Neural progenitor cell (in vitro differentiated cells): ENCODE measurements around the gene PM20D2. TPM values are rescaled to one million over a fixed set of nuclear protein-coding genes. Genes with fewer than 3 reads are reported as not detected.

Experiments
- DNase-seq: peaks from one replicate; pipeline ENCODE4 v3.0.0-alpha.2; 2016; ENCODE audit warnings: low spot score
- H2AFZ ChIP-seq: fragments of 200-600 bp; sonication (generic); replicated peaks from 2 replicates; pipeline ENCODE4 v1.6.1; 2016; ENCODE audit warnings: antibody characterized with exemption
- H3F3A ChIP-seq: fragments of 200-600 bp; sonication (generic); 2 replicates; pipeline ENCODE4 v1.6.1; 2016; ENCODE audit warnings: antibody characterized with exemption, low read depth
- H3K27ac ChIP-seq: fragments of 200-600 bp; sonication (generic); 2 replicates; pipeline ENCODE4 v1.5.1; 2016; ENCODE audit warnings: mild to moderate bottlenecking
- H3K27me3 ChIP-seq: fragments of 200-600 bp; sonication (generic); 2 replicates; pipeline ENCODE4 v1.6.1; 2016; ENCODE audit warnings: mild to moderate bottlenecking, moderate library complexity
- H3K36me3 ChIP-seq: fragments of 200-600 bp; sonication (generic); 2 replicates; pipeline ENCODE4 v1.5.1; 2016
- H3K4me1 ChIP-seq: fragments of 200-600 bp; sonication (generic); 2 replicates; pipeline ENCODE4 v1.6.1; 2016; ENCODE audit warnings: mixed run types
- H3K4me2 ChIP-seq: fragments of 200-600 bp; sonication (generic); 2 replicates; pipeline ENCODE4 v1.6.1; 2016
- H3K4me3 ChIP-seq: fragments of 200-600 bp; sonication (generic); 2 replicates; pipeline ENCODE4 v1.5.1; 2016
- H3K79me2 ChIP-seq: fragments of 200-600 bp; sonication (generic); 2 replicates; pipeline ENCODE4 v1.6.1; 2016; ENCODE audit warnings: low read depth
- H3K9ac ChIP-seq: fragments of 200-600 bp; sonication (generic); 2 replicates; pipeline ENCODE4 v1.6.1; 2016
- H3K9me3 ChIP-seq: fragments of 200-600 bp; sonication (generic); 2 replicates; pipeline ENCODE4 v1.5.1; 2016; ENCODE audit warnings: low read depth
- H4K20me1 ChIP-seq: fragments of 200-600 bp; sonication (generic); 2 replicates; pipeline ENCODE4 v1.6.1; 2016; ENCODE audit warnings: low read depth
- H3K27ac Mint-ChIP-seq: 3 replicates; pipeline ENCODE4 v1.8.0; 2021; ENCODE audit warnings: mixed read lengths
- H3K27me3 Mint-ChIP-seq: 2 replicates; pipeline ENCODE4 v1.8.0; 2022; ENCODE audit warnings: low read depth, mild to moderate bottlenecking, inconsistent platforms, moderate library complexity, mixed read lengths; ENCODE audit not compliant: insufficient read depth
- H3K36me3 Mint-ChIP-seq: 3 replicates; pipeline ENCODE4 v1.8.0; 2021; ENCODE audit warnings: mixed read lengths
- H3K4me1 Mint-ChIP-seq: 3 replicates; pipeline ENCODE4 v1.8.0; 2021; ENCODE audit warnings: mixed read lengths
- H3K4me3 Mint-ChIP-seq: 3 replicates; pipeline ENCODE4 v1.8.0; 2021; ENCODE audit warnings: mild to moderate bottlenecking, moderate library complexity, mixed read lengths
- H3K9me3 Mint-ChIP-seq: 3 replicates; pipeline ENCODE4 v1.8.0; 2020; ENCODE audit warnings: mixed read lengths
- CTCF ChIP-seq: fragments of 200-600 bp; sonication (generic); IDR thresholded peaks from 2 replicates; pipeline ENCODE4 v1.5.1; 2017; ENCODE audit warnings: antibody characterized with exemption, mild to moderate bottlenecking
- EZH2 ChIP-seq: fragments of 200-600 bp; sonication (generic); IDR thresholded peaks from 2 replicates; pipeline ENCODE4 v1.6.1; 2017; ENCODE audit warnings: antibody characterized with exemption, mild to moderate bottlenecking, moderate library complexity
- EZH2phosphoT487 ChIP-seq: fragments of 200-600 bp; sonication (generic); IDR thresholded peaks from 2 replicates; pipeline ENCODE4 v1.6.1; 2017; ENCODE audit warnings: antibody characterized with exemption
- total RNA-seq: library from RNA; depleted of rRNA; stranded (reverse); fragments of >200 nt; gene quantifications from 2 replicates; pipeline ENCODE4 v1.2.3, GENCODE V29; 2015; ENCODE audit warnings: low replicate concordance

Gene PM20D2
- total RNA-seq, 1 donor from 2014 or later, result 27.6 TPM

- DNase-seq, result no peak
- Histone ChIP-seq H3K27ac (no peak overlapping the region), H3K9ac (no peak overlapping the region), H4K20me1 (no peaks in the 10 kb centered on the region), H3K4me3 (no peak overlapping the region), H3K9me3 (no peaks in the 10 kb centered on the region), H3K79me2 (no peaks in the 10 kb centered on the region), H3K4me2 (no peak overlapping the region), H3K4me1 (no peaks in the 10 kb centered on the region), H3K36me3 (no peaks in the 10 kb centered on the region), H3F3A (no peaks in the 10 kb centered on the region), H2AFZ (no peak overlapping the region), H3K27me3 (no peaks in the 10 kb centered on the region)
- H3K4me1 Mint-ChIP-seq, result no peaks in the 10 kb centered on the region
- TF ChIP-seq EZH2phosphoT487 (no peak), EZH2 (no peak), CTCF (no peak)
- H3K4me3 Mint-ChIP-seq, result no peak overlapping the region
- H3K27ac Mint-ChIP-seq, result no peak overlapping the region
- H3K27me3 Mint-ChIP-seq, result no peaks in the 10 kb centered on the region
- peaks cover 8% of the 10 kb centered on the region for H3K9me3 Mint-ChIP-seq
- no peaks in the 10 kb centered on the region for H3K36me3 Mint-ChIP-seq
Observed at GRCh38 chr6:89133981-89134380, 11.9 kb upstream of the PM20D2 start.

GRCh38 chr6:89134723-89135122 lies 11.1 kb upstream of the PM20D2 start:
- Histone ChIP-seq H3K27me3 (no peaks in the 10 kb centered on the region), H3F3A (no peaks in the 10 kb centered on the region), H3K4me3 (no peak overlapping the region), H3K36me3 (no peaks in the 10 kb centered on the region), H2AFZ (no peak overlapping the region), H3K79me2 (no peaks in the 10 kb centered on the region), H3K9ac (no peak overlapping the region), H3K4me2 (no peak overlapping the region), H3K4me1 (no peaks in the 10 kb centered on the region), H4K20me1 (no peaks in the 10 kb centered on the region), H3K9me3 (no peaks in the 10 kb centered on the region), H3K27ac (no peak overlapping the region)
- Mint-ChIP-seq H3K9me3 (peaks cover 7% of the 10 kb centered on the region), H3K27ac (no peak overlapping the region), H3K4me1 (no peaks in the 10 kb centered on the region), H3K4me3 (no peak overlapping the region), H3K36me3 (no peaks in the 10 kb centered on the region), H3K27me3 (no peaks in the 10 kb centered on the region)
- TF ChIP-seq EZH2 (no peak), CTCF (no peak), EZH2phosphoT487 (no peak)
- DNase-seq, result no peak

GRCh38 chr6:89138173-89138572 lies 7.7 kb upstream of the PM20D2 start:
- Histone ChIP-seq H2AFZ (no peak overlapping the region), H3F3A (no peaks in the 10 kb centered on the region), H3K4me2 (no peak overlapping the region), H3K9me3 (no peaks in the 10 kb centered on the region), H3K36me3 (no peaks in the 10 kb centered on the region), H3K27ac (no peak overlapping the region), H3K4me3 (no peak overlapping the region), H3K27me3 (no peaks in the 10 kb centered on the region), H3K9ac (no peak overlapping the region), H3K4me1 (no peaks in the 10 kb centered on the region), H3K79me2 (no peaks in the 10 kb centered on the region), H4K20me1 (no peaks in the 10 kb centered on the region)
- DNase-seq, result no peak
- H3K4me3 Mint-ChIP-seq, result no peak overlapping the region
- no peaks in the 10 kb centered on the region for H3K27me3 Mint-ChIP-seq
- no peaks in the 10 kb centered on the region for H3K36me3 Mint-ChIP-seq
- peaks cover 4% of the 10 kb centered on the region for H3K9me3 Mint-ChIP-seq
- TF ChIP-seq EZH2phosphoT487 (no peak), EZH2 (no peak), CTCF (no peak)
- H3K4me1 Mint-ChIP-seq, result no peaks in the 10 kb centered on the region
- H3K27ac Mint-ChIP-seq, result no peak overlapping the region
